H1 (cell line): ENCODE results near the gene PEX14. TPM values are rescaled to one million over a fixed set of nuclear protein-coding genes. Genes with fewer than 3 reads are reported as not detected.

Experiments used
- CTCF ChIA-PET: fragments of 300-600 bp; sonication (Branson Sonifier 250); formaldehyde crosslinking; loops from one replicate; lab custom pipeline; 2021; ENCODE audit not compliant: partially characterized antibody; lab: Charles Lee
- POLR2A ChIA-PET: fragments of 300-600 bp; sonication (Branson Sonifier 250); formaldehyde crosslinking; loops from one replicate; lab custom pipeline; 2021; ENCODE audit warnings: inconsistent platforms; ENCODE audit not compliant: partially characterized antibody; lab: Charles Lee
- DNase-seq, 2 experiments: peaks; one replicate each; pipeline versions ENCODE4 v3.0.0 to v3.0.0-alpha.2; 2010 to 2022; ENCODE audit warnings: low spot score in 2 of 2, low read depth in 1 of 2, mixed read lengths in 1 of 2
- FAIRE-seq: peaks from 2 replicates; lab custom pipeline; 2011; peaks lifted over from hg19 to GRCh38; lab: Jason Lieb, UNC
- H2AFZ ChIP-seq: 2 replicates; pipeline ENCODE4 v1.8.1; 2012; ENCODE audit warnings: low read length, inconsistent platforms
- H2AK5ac ChIP-seq: 2 replicates; pipeline ENCODE4 v1.6.1; 2013; ENCODE audit warnings: low read depth, low read length
- H2BK120ac ChIP-seq: replicated peaks from 2 replicates; pipeline ENCODE3; 2013; ENCODE audit warnings: low read depth, low read length, inconsistent platforms
- H2BK12ac ChIP-seq: 2 replicates; pipeline ENCODE4 v1.6.1; 2013; ENCODE audit warnings: low read depth, low read length
- H2BK15ac ChIP-seq: 2 replicates; pipeline ENCODE4 v1.6.1; 2013; ENCODE audit warnings: low read length
- H2BK20ac ChIP-seq: 2 replicates; pipeline ENCODE4 v1.6.1; 2013; ENCODE audit warnings: low read length
- H2BK5ac ChIP-seq: 2 replicates; pipeline ENCODE4 v1.6.1; 2013; ENCODE audit warnings: low read depth, low read length
- H3K14ac ChIP-seq: 2 replicates; pipeline ENCODE4 v1.6.1; 2013; ENCODE audit warnings: inconsistent platforms; ENCODE audit not compliant: insufficient read length
- H3K18ac ChIP-seq: 2 replicates; pipeline ENCODE4 v1.6.1; 2013; ENCODE audit warnings: low read length; ENCODE audit errors: extremely low read depth
- H3K23ac ChIP-seq: 2 replicates; pipeline ENCODE4 v1.6.1; 2013; ENCODE audit warnings: inconsistent platforms; ENCODE audit not compliant: insufficient read length
- H3K23me2 ChIP-seq: 2 replicates; pipeline ENCODE4 v1.6.1; 2013; ENCODE audit warnings: low read depth, low read length
- H3K27ac ChIP-seq: 2 replicates; pipeline ENCODE4 v1.6.1; 2011; ENCODE audit warnings: low read depth, low read length, inconsistent platforms
- H3K27me3 ChIP-seq, 4 experiments: replicated peaks in 1 of 4; 1 replicate in 1 of 4; 2 replicates in 3 of 4; pipeline versions ENCODE4 v1.6.1 to v1.8.1; 2011 to 2013; ENCODE audit warnings: low read length in 3 of 4, mild to moderate bottlenecking in 3 of 4, inconsistent platforms in 2 of 4, mixed read lengths in 2 of 4, moderate library complexity in 1 of 4; ENCODE audit not compliant: control insufficient read depth in 3 of 4, insufficient read depth in 3 of 4; ENCODE audit errors: extremely low read depth in 1 of 4
- H3K36me3 ChIP-seq, 4 experiments: 2 replicates each; pipeline versions ENCODE4 v1.6.1 to v1.8.1; 2011 to 2013; ENCODE audit warnings: mild to moderate bottlenecking in 4 of 4, low read length in 3 of 4, moderate library complexity in 2 of 4, control low read depth in 1 of 4, inconsistent platforms in 1 of 4; ENCODE audit not compliant: insufficient read depth in 4 of 4, control insufficient read depth in 2 of 4
- H3K4ac ChIP-seq: replicated peaks from 2 replicates; pipeline ENCODE3; 2013; ENCODE audit warnings: low read length, low read depth, mixed read lengths, inconsistent platforms; ENCODE audit not compliant: insufficient read length
- H3K4me1 ChIP-seq, 4 experiments: replicated peaks in 1 of 4; 1 replicate in 1 of 4; 2 replicates in 3 of 4; pipeline versions ENCODE4 v1.6.1 to v1.8.1; 2011 to 2013; ENCODE audit warnings: low read length in 3 of 4, inconsistent platforms in 2 of 4, mixed read lengths in 1 of 4; ENCODE audit not compliant: insufficient read depth in 4 of 4, control insufficient read depth in 3 of 4
- H3K4me2 ChIP-seq, 2 experiments: 2 replicates each; pipeline versions ENCODE4 v1.6.1 to v1.8.1; 2011 to 2013; ENCODE audit warnings: low read depth in 2 of 2, low read length in 2 of 2, control low read depth in 1 of 2, inconsistent platforms in 1 of 2, mild to moderate bottlenecking in 1 of 2; ENCODE audit not compliant: insufficient read depth in 1 of 2
- H3K4me3 ChIP-seq, 4 experiments: fragments of 200-600, 300-600 bp in 1 of 4; sonication (generic), shearing (Covaris generic), sonication (Bioruptor Twin) in 1 of 4; 2 replicates each; pipeline versions ENCODE4 v1.5.1 to v1.8.1; 2011 to 2016; ENCODE audit warnings: low read length in 4 of 4, low read depth in 3 of 4, control low read depth in 2 of 4, inconsistent platforms in 2 of 4, mild to moderate bottlenecking in 2 of 4, mixed read lengths in 1 of 4, moderate library complexity in 1 of 4; ENCODE audit not compliant: insufficient read depth in 2 of 4; ENCODE audit errors: extremely low read depth in 1 of 4
- H3K56ac ChIP-seq: replicated peaks from 2 replicates; pipeline ENCODE3; 2013; ENCODE audit warnings: low read depth, mild to moderate bottlenecking, mixed read lengths, low read length, inconsistent platforms; ENCODE audit not compliant: insufficient read length
- H3K79me1 ChIP-seq: 2 replicates; pipeline ENCODE4 v1.6.1; 2013; ENCODE audit warnings: low read depth, low read length, control low read depth
- H3K79me2 ChIP-seq, 2 experiments: 2 replicates each; pipeline versions ENCODE4 v1.6.1 to v1.8.1; 2012 to 2013; ENCODE audit warnings: low read length in 2 of 2, mild to moderate bottlenecking in 2 of 2, inconsistent platforms in 1 of 2; ENCODE audit not compliant: insufficient read depth in 2 of 2, control insufficient read depth in 1 of 2
- H3K9ac ChIP-seq, 4 experiments: replicated peaks in 1 of 4; 1 replicate in 1 of 4; 2 replicates in 3 of 4; pipeline versions ENCODE4 v1.6.1 to v1.8.1; 2011 to 2013; ENCODE audit warnings: low read depth in 3 of 4, low read length in 3 of 4, control low read depth in 2 of 4, mild to moderate bottlenecking in 2 of 4, moderate library complexity in 2 of 4, inconsistent platforms in 1 of 4; ENCODE audit errors: extremely low read depth in 1 of 4
- H3K9me3 ChIP-seq, 2 experiments: 2 replicates each; pipeline versions ENCODE4 v1.6.1 to v1.8.1; 2012 to 2013; ENCODE audit warnings: mild to moderate bottlenecking in 2 of 2, moderate library complexity in 2 of 2, control low read depth in 1 of 2, inconsistent platforms in 1 of 2, low read depth in 1 of 2, low read length in 1 of 2, mixed read lengths in 1 of 2; ENCODE audit not compliant: insufficient read depth in 2 of 2
- H4K20me1 ChIP-seq, 2 experiments: replicated peaks in 1 of 2; 2 replicates each; pipeline versions ENCODE3 to v1.8.1; 2011 to 2013; ENCODE audit warnings: inconsistent platforms in 2 of 2, low read length in 2 of 2, mild to moderate bottlenecking in 1 of 2; ENCODE audit not compliant: insufficient read depth in 2 of 2, control insufficient read depth in 1 of 2
- H4K5ac ChIP-seq: 2 replicates; pipeline ENCODE4 v1.6.1; 2013; ENCODE audit warnings: low read length, low read depth, mixed read lengths, inconsistent platforms; ENCODE audit not compliant: insufficient read length
- H4K8ac ChIP-seq: 2 replicates; pipeline ENCODE4 v1.8.0; 2013; ENCODE audit warnings: mild to moderate bottlenecking, moderate library complexity, low read length, inconsistent platforms; ENCODE audit not compliant: insufficient read depth; ENCODE audit errors: extremely low read depth
- H4K91ac ChIP-seq: replicated peaks from 2 replicates; pipeline ENCODE3; 2013; ENCODE audit warnings: low read length, mixed read lengths, inconsistent platforms; ENCODE audit not compliant: insufficient read length
- ASH2L ChIP-seq: fragments of 200-600, 300-600 bp; sonication (generic); IDR thresholded peaks from one replicate; pipeline ENCODE4 v1.7.1; 2017; ENCODE audit warnings: low read length
- ATF2 ChIP-seq: IDR thresholded peaks from 2 replicates; pipeline ENCODE4 v1.6.1; 2012; ENCODE audit warnings: low read length, inconsistent platforms
- EGR1 ChIP-seq: IDR thresholded peaks from 2 replicates; pipeline ENCODE4 v1.6.1; 2011; ENCODE audit warnings: low read depth, low read length, borderline replicate concordance
- FOSL1 ChIP-seq: IDR thresholded peaks from 2 replicates; pipeline ENCODE4 v1.6.1; 2011; ENCODE audit warnings: mild to moderate bottlenecking, low read depth, low read length, moderate library complexity; ENCODE audit not compliant: insufficient read depth
- HDAC2 ChIP-seq, 2 experiments: fragments of 300-600 bp in 1 of 2; sonication (generic) in 1 of 2; IDR thresholded peaks; 2 replicates each; pipeline ENCODE4 v1.6.1; 2011 to 2012; ENCODE audit warnings: low read depth in 2 of 2, low read length in 2 of 2, mild to moderate bottlenecking in 2 of 2, moderate library complexity in 2 of 2, borderline replicate concordance in 1 of 2, inconsistent platforms in 1 of 2
- HDAC6 ChIP-seq: IDR thresholded peaks from one replicate; pipeline ENCODE4 v1.7.1; 2012; ENCODE audit warnings: low read depth, mild to moderate bottlenecking, inconsistent platforms, low read length, moderate library complexity
- JUN ChIP-seq: IDR thresholded peaks from 2 replicates; pipeline ENCODE4 v1.6.1; 2011; ENCODE audit warnings: low read depth, mild to moderate bottlenecking, improper control_type of control experiment, low read length
- KDM4A ChIP-seq: IDR thresholded peaks from one replicate; pipeline ENCODE4 v1.7.1; 2012; ENCODE audit warnings: low read depth, mild to moderate bottlenecking, moderate library complexity, low read length, inconsistent platforms; ENCODE audit not compliant: severe bottlenecking
- NRF1 ChIP-seq: IDR thresholded peaks from 2 replicates; pipeline ENCODE4 v1.6.1; 2011; ENCODE audit warnings: mild to moderate bottlenecking, low read depth, low read length, improper control_type of control experiment
- POLR2A ChIP-seq, 2 experiments: IDR thresholded peaks; 1 replicate in 1 of 2; 2 replicates in 1 of 2; pipeline ENCODE4 v1.6.1; 2011; ENCODE audit warnings: low read depth in 2 of 2, low read length in 2 of 2, mild to moderate bottlenecking in 2 of 2; ENCODE audit errors: control extremely low read depth in 1 of 2
- SRF ChIP-seq: IDR thresholded peaks from 2 replicates; pipeline ENCODE4 v1.6.1; 2011; ENCODE audit warnings: mild to moderate bottlenecking, low read depth, low read length, moderate library complexity
- TBP ChIP-seq: IDR thresholded peaks from 2 replicates; pipeline ENCODE4 v1.6.1; 2011; ENCODE audit warnings: low read depth, low read length, improper control_type of control experiment
- WGBS, 2 experiments: shearing (Covaris generic) in 1 of 2; methylation state at CpG; one replicate each; pipeline versions ENCODE4 v1.1.6 to v1.1.7; 2013 to 2015; ENCODE audit warnings: low lambda C conversion rate in 2 of 2, mixed read lengths in 2 of 2, inconsistent platforms in 1 of 2, low coverage in 1 of 2, missing lambda C conversion rate in 1 of 2; ENCODE audit not compliant: insufficient replicate concordance in 2 of 2, insufficient coverage in 1 of 2, insufficient read length in 1 of 2; ENCODE audit errors: extremely low coverage in 1 of 2, missing lambda C conversion rate in 1 of 2; 5-methylcytosine and 5-hydroxymethylcytosine counted together
- polyA plus RNA-seq, 7 experiments: library from polyadenylated mRNA; depleted of rRNA in 3 of 7; stranded (reverse) in 5 of 7; unstranded in 2 of 7; fragments of >200 nt in 5 of 7; fragments of 200-250 nt in 2 of 7; gene quantifications; 1 replicate in 5 of 7; 2 replicates in 1 of 7; 4 replicates in 1 of 7; pipeline versions ENCODE4 v1.2.1 to v1.2.3, GENCODE V29; 2011 to 2013; ENCODE audit warnings: missing spikeins in 2 of 7, mixed read lengths in 2 of 7
- total RNA-seq: library from RNA; stranded (reverse); fragmentation: NEBNext Ultra II Directional; extraction: Animal tissue kit (Norgen Biotek cat#: 25700); gene quantifications from 2 replicates; pipeline ENCODE4 v1.2.1, GENCODE V29; 2021

The PEX14 gene
- total and polyA plus RNA-seq, 2 of the 8 experiments (the other 6 are each of a cell fraction or from before 2014, with no cell fraction given), result 13.0 to 19.8 TPM

DNA sequence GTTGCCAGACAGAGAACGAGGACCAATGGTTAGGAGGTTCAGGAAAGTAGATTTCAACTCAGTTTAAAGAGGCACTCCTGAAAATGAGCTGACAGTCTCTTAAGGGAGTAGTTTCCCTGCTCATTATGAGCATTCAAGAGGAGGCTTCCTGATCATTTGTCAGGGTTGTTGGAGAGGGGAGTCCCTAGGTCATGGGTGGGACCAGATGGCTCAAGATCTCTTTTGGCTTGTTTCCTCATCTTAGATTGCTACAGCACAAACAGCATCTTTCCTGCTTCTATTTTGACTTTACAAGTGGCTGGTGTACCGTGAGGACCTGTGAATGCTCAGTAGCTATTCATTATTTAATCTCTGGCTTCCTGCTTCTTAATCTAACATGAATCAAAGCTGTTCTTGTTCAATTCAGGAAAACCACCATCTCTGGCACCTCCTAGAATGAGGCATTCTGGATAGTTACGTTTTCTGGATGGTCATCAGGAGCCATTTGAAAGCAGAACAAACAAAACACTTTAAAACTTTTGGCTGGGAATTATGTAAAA lies 47.6 kb downstream of the PEX14 start:
- Histone ChIP-seq H3K79me1 (peaks cover 6% of the 10 kb centered on the region; the same call in 1 of the 2 replicates), H3K18ac (no peak overlapping the region), H3K56ac (no peak overlapping the region), H3K27ac (no peak overlapping the region), H3K4me2 (no peak overlapping the region), H2BK5ac (no peak overlapping the region), H4K91ac (no peak overlapping the region), H3K79me2 (peaks cover 0 to 35% of the 10 kb centered on the region in 2 experiments; a peak in 2 of 4 replicates), H2BK12ac (no peak overlapping the region), H2AK5ac (no peak overlapping the region), H3K27me3 (no peaks in the 10 kb centered on the region), H3K23ac (no peak overlapping the region), H3K4me1 (peaks cover 5 to 10% (median 9%) of the 10 kb centered on the region in 4 experiments; a peak in 6 of 7 replicates), H3K9ac (no peak overlapping the region), H4K5ac (no peak overlapping the region), H2BK120ac (no peak overlapping the region), H3K9me3 (no peaks in the 10 kb centered on the region), H2BK15ac (no peak overlapping the region), H3K36me3 (no peaks in the 10 kb centered on the region), H3K23me2 (no peaks in the 10 kb centered on the region), H4K8ac (no peak overlapping the region), H3K14ac (no peak overlapping the region), H2BK20ac (no peak overlapping the region), H3K4me3 (no peak overlapping the region), H4K20me1 (peaks cover 0 to 4% of the 10 kb centered on the region in 2 experiments), H3K4ac (no peak overlapping the region), H2AFZ (no peak overlapping the region)
- ChIA-PET POLR2A (interaction anchor here (1.3 kb wide), 1 partner anchor 491 kb away, joined by 3 read pairs; no protein-coding TSS in a partner anchor), CTCF (interaction anchor here (0.9 to 9.4 kb wide), 7 partner anchors 7 to 281 kb away, joined by 3 to 58 read pairs (median 4); no protein-coding TSS in a partner anchor)
- WGBS, 2 experiments, result 91% methylated on average over 3 of the region's 3 CpGs; no CpG with 5 or more reads in 1 of the 2 experiments
- FAIRE-seq, result no peak
- DNase-seq, result no peak
- no peak for TF ChIP-seq HDAC2 (IDR thresholded peaks at IDR 0.05; ENCODE audit: borderline replicate concordance in 1 of 2, low read depth in 2 of 2, low read length in 2 of 2)
- TF ChIP-seq HDAC6, result no peak
- no peak for TF ChIP-seq FOSL1
- no peak for TF ChIP-seq EGR1
- no peak for TF ChIP-seq ASH2L
- no peak for TF ChIP-seq ATF2
- no peak for TF ChIP-seq TBP
- no peak for TF ChIP-seq POLR2A (IDR thresholded peaks at IDR 0.05; ENCODE audit: control extremely low read depth in 1 of 2, low read depth in 2 of 2, low read length in 2 of 2)
- no peak for TF ChIP-seq JUN
- TF ChIP-seq KDM4A, result no peak
- no peak for TF ChIP-seq NRF1
- TF ChIP-seq SRF, result no peak
